Measurements from ENCODE around the gene SFT2D3. TPM values are rescaled to one million over a fixed set of nuclear protein-coding genes. Genes with fewer than 3 reads are reported as not detected.
A peak's percentile ranks its signal among the peaks of the same experiment; 100 is the strongest.

The SFT2D3 gene
- total and polyA plus RNA-seq, 2 donors (not counting 1 experiment from before 2014, with no cell fraction given), result 3.5 to 14.2 TPM

- H3K9ac ChIP-seq (ENCODE audit: low read length), result peak overlapping the region; percentile 50
- H3K27ac Mint-ChIP-seq, result no peak overlapping the region
These were observed 6.3 kb upstream of the SFT2D3 start for GRCh38 chr2:127694986-127695385.

More at GRCh38 chr2:127694986-127695385, 6.3 kb upstream of the SFT2D3 start:
- H3K4me1 Mint-ChIP-seq, result no peaks in the 10 kb centered on the region
- H3K27me3 Mint-ChIP-seq, result no peaks in the 10 kb centered on the region
- intact Hi-C loops (cut with micrococcal nuclease), result loop anchor here (1.0 kb wide), 1 partner anchor 104 kb away; no protein-coding TSS in a partner anchor
- peaks cover 0 to 13% (median 12%) of the 10 kb centered on the region in 3 donors for H3K9me3 ChIP-seq (ENCODE audit: control extremely low read depth in 1 of 3, control insufficient read depth in 2 of 3, insufficient read depth in 1 of 3, low read length in 2 of 3)
- no peaks in the 10 kb centered on the region for H3K36me3 ChIP-seq (replicated peaks in 1 of 2; ENCODE audit: control extremely low read depth in 1 of 2, control insufficient read depth in 1 of 2, extremely low read depth in 1 of 2, insufficient read depth in 2 of 2, low read length in 1 of 2)
- TF ChIP-seq, protein P1, sequence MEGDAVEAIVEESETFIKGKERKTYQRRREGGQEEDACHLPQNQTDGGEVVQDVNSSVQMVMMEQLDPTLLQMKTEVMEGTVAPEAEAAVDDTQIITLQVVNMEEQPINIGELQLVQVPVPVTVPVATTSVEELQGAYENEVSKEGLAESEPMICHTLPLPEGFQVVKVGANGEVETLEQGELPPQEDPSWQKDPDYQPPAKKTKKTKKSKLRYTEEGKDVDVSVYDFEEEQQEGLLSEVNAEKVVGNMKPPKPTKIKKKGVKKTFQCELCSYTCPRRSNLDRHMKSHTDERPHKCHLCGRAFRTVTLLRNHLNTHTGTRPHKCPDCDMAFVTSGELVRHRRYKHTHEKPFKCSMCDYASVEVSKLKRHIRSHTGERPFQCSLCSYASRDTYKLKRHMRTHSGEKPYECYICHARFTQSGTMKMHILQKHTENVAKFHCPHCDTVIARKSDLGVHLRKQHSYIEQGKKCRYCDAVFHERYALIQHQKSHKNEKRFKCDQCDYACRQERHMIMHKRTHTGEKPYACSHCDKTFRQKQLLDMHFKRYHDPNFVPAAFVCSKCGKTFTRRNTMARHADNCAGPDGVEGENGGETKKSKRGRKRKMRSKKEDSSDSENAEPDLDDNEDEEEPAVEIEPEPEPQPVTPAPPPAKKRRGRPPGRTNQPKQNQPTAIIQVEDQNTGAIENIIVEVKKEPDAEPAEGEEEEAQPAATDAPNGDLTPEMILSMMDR (IDR thresholded peaks at IDR 0.05), result no peak
- no peak for TF ChIP-seq EZH2 (IDR thresholded peaks at IDR 0.05; ENCODE audit: borderline replicate concordance, insufficient read depth, low read depth, low read length, poor library complexity, severe bottlenecking)
- H3K4me3 ChIP-seq (ENCODE audit: control extremely low read depth in 1 of 5, extremely low read depth in 1 of 5, insufficient read depth in 1 of 5, low read depth in 2 of 5, low read length in 4 of 5), result peak overlapping the region in 1 of 5 experiments; percentile 38
- no peak overlapping the region for H3K27ac ChIP-seq (ENCODE audit: low read length in 2 of 2)
- no peak overlapping the region for H3K4me3 Mint-ChIP-seq
- H3K4me2 ChIP-seq (replicated peaks; ENCODE audit: low read depth, low read length, poor library complexity, severe bottlenecking), result peak overlapping the region; percentile 77
- ATAC-seq (ENCODE audit: low read depth), result no peak
- peaks cover 3% of the 10 kb centered on the region for H3K9me3 Mint-ChIP-seq (ENCODE audit: insufficient read depth)
- H3K79me2 ChIP-seq (ENCODE audit: control insufficient read depth, insufficient read depth, low read length), result no peaks in the 10 kb centered on the region
- whole genome bisulfite sequencing (ENCODE audit: insufficient coverage), result 95% methylated on average over 7 of the region's 9 CpGs
- POLR2A ChIA-PET, result no interaction called here
- no peak for DNase-seq
- peak overlapping the region; percentile 71 for H2AFZ ChIP-seq (ENCODE audit: insufficient read depth, low read depth, low read length, poor library complexity, severe bottlenecking)
- CTCF ChIA-PET, result interaction anchor here (1.2 kb wide), 1 partner anchor 103 kb away, joined by 6 read pairs; no protein-coding TSS in a partner anchor
- no peaks in the 10 kb centered on the region for H3K27me3 ChIP-seq (replicated peaks in 1 of 4; ENCODE audit: control extremely low read depth in 1 of 4, control insufficient read depth in 3 of 4, insufficient read depth in 4 of 4, low read length in 3 of 4)
- H4K20me1 ChIP-seq (ENCODE audit: control insufficient read depth, insufficient read depth, low read length, poor library complexity, severe bottlenecking), result no peaks in the 10 kb centered on the region
- peaks cover 0 to 5% of the 10 kb centered on the region in 2 donors for H3K4me1 ChIP-seq (ENCODE audit: control insufficient read depth in 2 of 2, insufficient read depth in 2 of 2, low read length in 2 of 2)
